CD4-positive, alpha-beta T cell treated with Interleukin-6 at 100 ng/mL for 8 hours (primary cell): Measurements from ENCODE around the gene ST8SIA4.
A peak's percentile ranks its signal among the peaks of the same experiment; 100 is the strongest.

Experiments used
- DNase-seq: peaks from one replicate; pipeline ENCODE4 v3.0.0-alpha.2; 2020; ENCODE audit warnings: mixed read lengths, low spot score

Gene ST8SIA4

GRCh38 chr5:100867039-100867562 is 36.0 kb downstream of the ST8SIA4 start:
- DNase-seq = no peak

GRCh38 chr5:100864931-100865330 is 38.2 kb downstream of the ST8SIA4 start:
- DNase-seq = no peak

- DNase-seq = no peak
Observed at GRCh38 chr5:100863739-100864138, 39.3 kb downstream of the ST8SIA4 start.

GRCh38 chr5:100861148-100861547 is 41.9 kb downstream of the ST8SIA4 start:
- DNase-seq = no peak

GRCh38 chr5:100860407-100860806 is 42.7 kb downstream of the ST8SIA4 start:
- DNase-seq = no peak

GRCh38 chr5:100858987-100859545 is 44.0 kb downstream of the ST8SIA4 start:
- no peak for DNase-seq

GRCh38 chr5:100856462-100856861 is 46.6 kb downstream of the ST8SIA4 start:
- DNase-seq = no peak

- no peak for DNase-seq
Observed at GRCh38 chr5:100855937-100856430, 47.1 kb downstream of the ST8SIA4 start.

- no peak for DNase-seq
Observed at GRCh38 chr5:100855295-100855694, 47.8 kb downstream of the ST8SIA4 start.

- DNase-seq = no peak
Observed at GRCh38 chr5:100854591-100854990, 48.5 kb downstream of the ST8SIA4 start.

- no peak for DNase-seq
Observed at GRCh38 chr5:100853582-100853981, 49.5 kb downstream of the ST8SIA4 start.

- peak; percentile 7 for DNase-seq
Observed at GRCh38 chr5:100852988-100853449, 50.1 kb downstream of the ST8SIA4 start.

GRCh38 chr5:100852051-100852450 is 51.0 kb downstream of the ST8SIA4 start:
- DNase-seq = no peak

GRCh38 chr5:100846772-100847171 is 56.3 kb downstream of the ST8SIA4 start:
- no peak for DNase-seq

GRCh38 chr5:100842080-100842479 is 61.0 kb downstream of the ST8SIA4 start:
- DNase-seq = no peak

- no peak for DNase-seq
Observed at GRCh38 chr5:100841358-100842076, 61.6 kb downstream of the ST8SIA4 start.

- no peak for DNase-seq
Observed at GRCh38 chr5:100840789-100841188, 62.3 kb downstream of the ST8SIA4 start.

GRCh38 chr5:100840370-100840769 is 62.7 kb downstream of the ST8SIA4 start:
- peak; percentile 17 for DNase-seq

- DNase-seq = no peak
Observed at GRCh38 chr5:100838048-100838473, 65.0 kb downstream of the ST8SIA4 start.

- no peak for DNase-seq
Observed at GRCh38 chr5:100834519-100834918, 68.6 kb downstream of the ST8SIA4 start.

GRCh38 chr5:100832252-100833230 is 70.5 kb downstream of the ST8SIA4 start:
- DNase-seq = no peak

- DNase-seq = no peak
Observed at GRCh38 chr5:100828898-100829356, 74.2 kb downstream of the ST8SIA4 start.
